ENCODE results near the gene ZNF157.

Gene ZNF157

DNA sequence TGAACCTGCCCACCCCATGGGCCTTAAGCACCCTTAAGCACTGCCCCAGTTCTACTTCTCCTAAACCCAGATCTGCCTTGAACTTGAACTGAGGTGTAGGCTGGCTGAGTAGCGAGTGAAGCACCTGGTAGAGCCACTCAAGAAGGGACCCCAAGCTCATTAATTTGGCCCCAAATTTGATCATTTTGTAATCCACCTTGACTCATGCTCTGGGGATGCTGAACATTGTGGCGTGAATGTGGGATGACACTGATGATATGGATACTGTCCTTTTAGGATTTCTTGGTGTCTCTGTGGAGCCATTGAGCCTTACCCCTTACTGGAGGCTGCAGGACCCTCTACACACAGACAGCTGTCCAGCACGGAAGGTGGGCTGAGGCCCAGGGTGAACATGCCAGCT, at the start of gene ZNF157:
Gene ZNF157 (plus strand): TSS at position 301 of the 400 bp plus-strand sequence. CDS start 91 bp downstream, at position 392.
- H3K27ac ChIP-seq (ENCODE audit: extremely low read depth, low read depth, low read length) = no peak within 1 kb of the TSS
- no peaks in the 10 kb centered on the region for H3K9me3 ChIP-seq (ENCODE audit: control insufficient read depth, insufficient read depth, low read depth, low read length)
- H3K4me1 ChIP-seq (ENCODE audit: control insufficient read depth, insufficient read depth, low read length) = no peaks in the 10 kb centered on the region
- no peak within 1 kb of the TSS for H3K4me3 ChIP-seq (ENCODE audit: low read depth, low read length)
- no peaks in the 10 kb centered on the region; a peak in 1 of 3 replicates for H3K36me3 ChIP-seq (ENCODE audit: control insufficient read depth in 2 of 2, insufficient read depth in 1 of 2, low read length in 2 of 2)
- TF ChIP-seq FEZF1 (tag by site-specific recombination; IDR thresholded peaks at IDR 0.05) (no peak), ZNF610 (tag by site-specific recombination; IDR thresholded peaks at IDR 0.05; ENCODE audit: borderline replicate concordance) (no peak), ZNF214 (tag by site-specific recombination; IDR thresholded peaks at IDR 0.05; ENCODE audit: borderline replicate concordance) (no peak), ZBTB1 (tag by site-specific recombination; IDR thresholded peaks at IDR 0.05) (no peak), ZNF514 (tag by site-specific recombination; IDR thresholded peaks at IDR 0.05) (no peak), ZFHX2 (tag by site-specific recombination; conservative IDR thresholded peaks at IDR 0.05) (no peak), RBAK (tag by site-specific recombination; IDR thresholded peaks at IDR 0.05) (no peak), ZXDB (tag by site-specific recombination; IDR thresholded peaks at IDR 0.05) (no peak), ZNF324 (tag by site-specific recombination; IDR thresholded peaks at IDR 0.05) (no peak)
- ChIA-PET POLR2A (interaction anchor here (1.8 kb wide), 1 partner anchor 153 kb away, joined by 4 read pairs; no protein-coding TSS in a partner anchor), CTCF (interaction anchor here (0.7 to 1.4 kb wide), 3 partner anchors 9 to 172 kb away, joined by 3 to 7 read pairs (median 6); no protein-coding TSS in a partner anchor)

DNA sequence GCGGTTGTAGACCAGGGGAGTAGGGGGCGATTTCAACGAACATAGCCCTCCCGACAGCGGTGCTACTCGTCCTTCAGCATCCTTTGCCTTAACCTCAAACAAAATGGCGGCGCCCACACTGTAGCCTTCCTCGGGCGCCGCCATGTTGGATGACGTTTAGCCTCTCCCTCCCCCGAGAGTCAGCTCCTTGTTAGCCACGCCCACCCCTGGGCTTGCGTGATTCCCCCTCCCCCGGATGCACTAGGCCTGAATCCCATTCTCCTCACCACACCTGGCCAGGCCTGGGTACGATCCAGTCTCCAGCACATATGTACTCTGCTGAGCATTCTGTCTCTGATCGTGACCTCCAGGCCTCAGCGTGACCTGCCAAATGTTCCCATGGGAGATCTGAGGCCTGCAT, 49.0 kb upstream of the ZNF157 start:
- Histone ChIP-seq H3K27ac (ENCODE audit: extremely low read depth, low read depth, low read length) (no peak overlapping the region), H3K9me3 (ENCODE audit: control insufficient read depth, insufficient read depth, low read depth, low read length) (no peaks in the 10 kb centered on the region), H3K36me3 (ENCODE audit: control insufficient read depth in 2 of 2, insufficient read depth in 1 of 2, low read length in 2 of 2) (no peaks in the 10 kb centered on the region; a peak in 1 of 3 replicates), H3K4me3 (ENCODE audit: low read depth, low read length) (no peak overlapping the region), H3K4me1 (ENCODE audit: control insufficient read depth, insufficient read depth, low read length) (no peaks in the 10 kb centered on the region)
- TF ChIP-seq ZFP69B (tag by site-specific recombination; IDR thresholded peaks at IDR 0.05) (no peak), ZNF211 (tag by site-specific recombination; IDR thresholded peaks at IDR 0.05; ENCODE audit: low read depth) (no peak), ZNF521 (tag by site-specific recombination; IDR thresholded peaks at IDR 0.05) (no peak), MZF1 (tag by site-specific recombination; IDR thresholded peaks at IDR 0.05; ENCODE audit: borderline replicate concordance) (no peak), ZBTB1 (tag by site-specific recombination; IDR thresholded peaks at IDR 0.05) (no peak), ZNF391 (tag by site-specific recombination; IDR thresholded peaks at IDR 0.05; ENCODE audit: borderline replicate concordance, low read depth) (no peak), ZNF121 (tag by site-specific recombination; IDR thresholded peaks at IDR 0.05) (no peak), ZNF23 (tag by site-specific recombination; IDR thresholded peaks at IDR 0.05; ENCODE audit: borderline replicate concordance) (no peak), TCF7L2 (IDR thresholded peaks at IDR 0.05; ENCODE audit: borderline replicate concordance, low read depth, low read length) (peak; percentile 30; the same call in 1 of the 2 replicates), ZNF169 (tag by site-specific recombination; IDR thresholded peaks at IDR 0.05) (no peak), ZNF311 (tag by site-specific recombination; IDR thresholded peaks at IDR 0.05; ENCODE audit: borderline replicate concordance) (no peak), YY1 (tag by site-specific recombination; IDR thresholded peaks at IDR 0.05) (peak; percentile 55; the same call in 1 of the 2 replicates), ZNF19 (tag by site-specific recombination; IDR thresholded peaks at IDR 0.05; ENCODE audit: low read depth) (no peak), SP7 (tag by site-specific recombination; IDR thresholded peaks at IDR 0.05) (no peak), YY2 (tag by site-specific recombination; IDR thresholded peaks at IDR 0.05) (peak; percentile 51; the same call in 1 of the 2 replicates), ZNF223 (tag by site-specific recombination; IDR thresholded peaks at IDR 0.05) (no peak), ZNF544 (tag by site-specific recombination; IDR thresholded peaks at IDR 0.05) (no peak)
- TF ChIP-seq, protein P1, sequence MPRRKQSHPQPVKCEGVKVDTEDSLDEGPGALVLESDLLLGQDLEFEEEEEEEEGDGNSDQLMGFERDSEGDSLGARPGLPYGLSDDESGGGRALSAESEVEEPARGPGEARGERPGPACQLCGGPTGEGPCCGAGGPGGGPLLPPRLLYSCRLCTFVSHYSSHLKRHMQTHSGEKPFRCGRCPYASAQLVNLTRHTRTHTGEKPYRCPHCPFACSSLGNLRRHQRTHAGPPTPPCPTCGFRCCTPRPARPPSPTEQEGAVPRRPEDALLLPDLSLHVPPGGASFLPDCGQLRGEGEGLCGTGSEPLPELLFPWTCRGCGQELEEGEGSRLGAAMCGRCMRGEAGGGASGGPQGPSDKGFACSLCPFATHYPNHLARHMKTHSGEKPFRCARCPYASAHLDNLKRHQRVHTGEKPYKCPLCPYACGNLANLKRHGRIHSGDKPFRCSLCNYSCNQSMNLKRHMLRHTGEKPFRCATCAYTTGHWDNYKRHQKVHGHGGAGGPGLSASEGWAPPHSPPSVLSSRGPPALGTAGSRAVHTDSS (tag by site-specific recombination; IDR thresholded peaks at IDR 0.05) = no peak
- TF ChIP-seq, protein P2, sequence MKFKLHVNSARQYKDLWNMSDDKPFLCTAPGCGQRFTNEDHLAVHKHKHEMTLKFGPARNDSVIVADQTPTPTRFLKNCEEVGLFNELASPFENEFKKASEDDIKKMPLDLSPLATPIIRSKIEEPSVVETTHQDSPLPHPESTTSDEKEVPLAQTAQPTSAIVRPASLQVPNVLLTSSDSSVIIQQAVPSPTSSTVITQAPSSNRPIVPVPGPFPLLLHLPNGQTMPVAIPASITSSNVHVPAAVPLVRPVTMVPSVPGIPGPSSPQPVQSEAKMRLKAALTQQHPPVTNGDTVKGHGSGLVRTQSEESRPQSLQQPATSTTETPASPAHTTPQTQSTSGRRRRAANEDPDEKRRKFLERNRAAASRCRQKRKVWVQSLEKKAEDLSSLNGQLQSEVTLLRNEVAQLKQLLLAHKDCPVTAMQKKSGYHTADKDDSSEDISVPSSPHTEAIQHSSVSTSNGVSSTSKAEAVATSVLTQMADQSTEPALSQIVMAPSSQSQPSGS (tag by site-specific recombination; IDR thresholded peaks at IDR 0.05; ENCODE audit: low read depth) = no peak
- TF ChIP-seq, protein P3, sequence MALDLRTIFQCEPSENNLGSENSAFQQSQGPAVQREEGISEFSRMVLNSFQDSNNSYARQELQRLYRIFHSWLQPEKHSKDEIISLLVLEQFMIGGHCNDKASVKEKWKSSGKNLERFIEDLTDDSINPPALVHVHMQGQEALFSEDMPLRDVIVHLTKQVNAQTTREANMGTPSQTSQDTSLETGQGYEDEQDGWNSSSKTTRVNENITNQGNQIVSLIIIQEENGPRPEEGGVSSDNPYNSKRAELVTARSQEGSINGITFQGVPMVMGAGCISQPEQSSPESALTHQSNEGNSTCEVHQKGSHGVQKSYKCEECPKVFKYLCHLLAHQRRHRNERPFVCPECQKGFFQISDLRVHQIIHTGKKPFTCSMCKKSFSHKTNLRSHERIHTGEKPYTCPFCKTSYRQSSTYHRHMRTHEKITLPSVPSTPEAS (tag by site-specific recombination; IDR thresholded peaks at IDR 0.05) = no peak
- TF ChIP-seq, protein P4, sequence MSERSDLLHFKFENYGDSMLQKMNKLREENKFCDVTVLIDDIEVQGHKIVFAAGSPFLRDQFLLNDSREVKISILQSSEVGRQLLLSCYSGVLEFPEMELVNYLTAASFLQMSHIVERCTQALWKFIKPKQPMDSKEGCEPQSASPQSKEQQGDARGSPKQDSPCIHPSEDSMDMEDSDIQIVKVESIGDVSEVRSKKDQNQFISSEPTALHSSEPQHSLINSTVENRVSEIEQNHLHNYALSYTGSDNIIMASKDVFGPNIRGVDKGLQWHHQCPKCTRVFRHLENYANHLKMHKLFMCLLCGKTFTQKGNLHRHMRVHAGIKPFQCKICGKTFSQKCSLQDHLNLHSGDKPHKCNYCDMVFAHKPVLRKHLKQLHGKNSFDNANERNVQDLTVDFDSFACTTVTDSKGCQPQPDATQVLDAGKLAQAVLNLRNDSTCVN (tag by site-specific recombination; optimal IDR thresholded peaks at IDR 0.05) = no peak
- CTCF ChIA-PET = interaction anchor here (0.7 kb wide), 1 partner anchor 9 kb away, joined by 4 read pairs; no protein-coding TSS in a partner anchor
- POLR2A ChIA-PET = interaction anchor here (0.6 kb wide), 1 partner anchor 84 kb away, joined by 3 read pairs; no protein-coding TSS in a partner anchor
